GM12892 (cell line): ENCODE results near the gene GLCCI1.

Source experiments
- POLR2A ChIP-seq: IDR thresholded peaks from 2 replicates; pipeline ENCODE4 v1.6.1; 2011; ENCODE audit warnings: low read depth, low read length, control low read depth
- POLR2AphosphoS5 ChIP-seq: IDR thresholded peaks from 2 replicates; pipeline ENCODE4 v1.6.1; 2011; ENCODE audit warnings: low read depth, low read length, control low read depth
- TAF1 ChIP-seq: IDR thresholded peaks from 2 replicates; pipeline ENCODE4 v1.6.1; 2011; ENCODE audit warnings: low read depth, mild to moderate bottlenecking, control low read depth, low read length, borderline replicate concordance

GRCh38 chr7:8014399-8014798 lies 45.8 kb downstream of the GLCCI1 start:
- TF ChIP-seq POLR2AphosphoS5 (no peak), TAF1 (no peak), POLR2A (no peak)
